Calu3 (cell line): ENCODE data around the gene TIRAP. TPM values are rescaled to one million over a fixed set of nuclear protein-coding genes. Genes with fewer than 3 reads are reported as not detected.

Experiments
- BruUV-seq: library from RNA; stranded (reverse); fragments of 400-500 nt; replicated peaks from 2 replicates; lab custom pipeline; 2021; lab: Mats Ljungman, UMichigan
- CTCF ChIA-PET: fragments of 300-600 bp; sonication (Branson Sonifier 250); formaldehyde crosslinking; loops from one replicate; lab custom pipeline; 2022; ENCODE audit warnings: antibody characterized with exemption; lab: Charles Lee
- DNase-seq: peaks from one replicate; pipeline ENCODE4 v3.0.0; 2022
- H3K27ac Mint-ChIP-seq: one replicate; pipeline ENCODE4 v1.8.0; 2022; ENCODE audit warnings: mixed read lengths; ENCODE audit not compliant: unreplicated experiment
- H3K27me3 Mint-ChIP-seq: one replicate; pipeline ENCODE4 v1.8.0; 2022; ENCODE audit warnings: mixed read lengths; ENCODE audit not compliant: unreplicated experiment
- H3K36me3 Mint-ChIP-seq: one replicate; pipeline ENCODE4 v1.8.0; 2022; ENCODE audit warnings: mild to moderate bottlenecking, moderate library complexity, mixed read lengths; ENCODE audit not compliant: insufficient read depth, unreplicated experiment
- H3K4me1 Mint-ChIP-seq: one replicate; pipeline ENCODE4 v1.8.0; 2022; ENCODE audit warnings: mild to moderate bottlenecking, low read depth, mixed read lengths; ENCODE audit not compliant: unreplicated experiment
- H3K4me3 Mint-ChIP-seq: one replicate; pipeline ENCODE4 v1.8.0; 2022; ENCODE audit warnings: mild to moderate bottlenecking, low read depth, moderate library complexity, mixed read lengths; ENCODE audit not compliant: unreplicated experiment
- H3K9me3 Mint-ChIP-seq: one replicate; pipeline ENCODE4 v1.8.0; 2022; ENCODE audit warnings: low read depth, mixed read lengths; ENCODE audit not compliant: unreplicated experiment
- intact Hi-C: fragments of 100-400 bp; cut with micrococcal nuclease; formaldehyde crosslinking; loops from one replicate; pipeline ENCODE4 v1.10.0; 2022; ENCODE audit not compliant: unreplicated experiment
- total RNA-seq: library from RNA; stranded (reverse); gene quantifications from 2 replicates; pipeline ENCODE4 v1.2.3, GENCODE V29; 2022
- TF ChIP-seq, protein P1 (sequence below): fragments of 200-600 bp; IDR thresholded peaks from one replicate; pipeline ENCODE4 v1.8.0; 2022; ENCODE audit warnings: antibody characterized with exemption; ENCODE audit not compliant: unreplicated experiment

Gene TIRAP
- total RNA-seq, 1 experiment from 2014 or later = 8.1 TPM

DNA sequence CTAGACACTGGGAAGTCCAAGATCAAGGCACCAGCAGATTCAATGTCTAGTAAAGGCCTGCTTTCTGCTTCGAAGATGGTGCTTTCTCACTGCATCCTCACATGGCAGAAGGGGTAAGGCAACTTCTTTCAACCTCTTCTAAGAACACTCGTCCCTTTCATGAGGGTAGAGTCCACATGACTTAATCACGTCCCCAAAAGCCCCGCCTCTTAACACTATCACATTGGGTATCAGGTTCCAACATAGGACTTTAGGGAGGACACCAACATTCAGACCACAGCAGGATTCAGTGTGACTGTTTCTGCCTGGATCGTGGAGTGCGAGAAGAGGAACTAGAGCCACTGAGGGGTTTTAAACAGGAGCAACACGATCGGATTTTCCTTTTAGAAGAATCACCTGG, 3.7 kb upstream of the TIRAP start:
- Mint-ChIP-seq H3K9me3 (no peaks in the 10 kb centered on the region), H3K4me3 (no peak overlapping the region), H3K27me3 (no peaks in the 10 kb centered on the region), H3K4me1 (no peaks in the 10 kb centered on the region), H3K36me3 (peaks cover 40% of the 10 kb centered on the region), H3K27ac (peak overlapping the region; percentile 19)
- intact Hi-C loops = no loop called here
- BruUV-seq = no TSS peak
- CTCF ChIA-PET = no interaction called here
- TF ChIP-seq, protein P1, sequence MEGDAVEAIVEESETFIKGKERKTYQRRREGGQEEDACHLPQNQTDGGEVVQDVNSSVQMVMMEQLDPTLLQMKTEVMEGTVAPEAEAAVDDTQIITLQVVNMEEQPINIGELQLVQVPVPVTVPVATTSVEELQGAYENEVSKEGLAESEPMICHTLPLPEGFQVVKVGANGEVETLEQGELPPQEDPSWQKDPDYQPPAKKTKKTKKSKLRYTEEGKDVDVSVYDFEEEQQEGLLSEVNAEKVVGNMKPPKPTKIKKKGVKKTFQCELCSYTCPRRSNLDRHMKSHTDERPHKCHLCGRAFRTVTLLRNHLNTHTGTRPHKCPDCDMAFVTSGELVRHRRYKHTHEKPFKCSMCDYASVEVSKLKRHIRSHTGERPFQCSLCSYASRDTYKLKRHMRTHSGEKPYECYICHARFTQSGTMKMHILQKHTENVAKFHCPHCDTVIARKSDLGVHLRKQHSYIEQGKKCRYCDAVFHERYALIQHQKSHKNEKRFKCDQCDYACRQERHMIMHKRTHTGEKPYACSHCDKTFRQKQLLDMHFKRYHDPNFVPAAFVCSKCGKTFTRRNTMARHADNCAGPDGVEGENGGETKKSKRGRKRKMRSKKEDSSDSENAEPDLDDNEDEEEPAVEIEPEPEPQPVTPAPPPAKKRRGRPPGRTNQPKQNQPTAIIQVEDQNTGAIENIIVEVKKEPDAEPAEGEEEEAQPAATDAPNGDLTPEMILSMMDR = no peak
- no peak for DNase-seq

GRCh38 chr11:126280595-126280994, 2.3 kb upstream of the TIRAP start:
- intact Hi-C loops = no loop called here
- CTCF ChIA-PET = interaction anchor here (0.6 kb wide), 1 partner anchor 20 kb away, joined by 3 read pairs; no protein-coding TSS in a partner anchor
- Mint-ChIP-seq H3K4me3 (no peak overlapping the region), H3K27ac (no peak overlapping the region), H3K9me3 (no peaks in the 10 kb centered on the region), H3K27me3 (no peaks in the 10 kb centered on the region), H3K36me3 (peaks cover 30% of the 10 kb centered on the region), H3K4me1 (peaks cover 8% of the 10 kb centered on the region)
- DNase-seq = no peak
- no TSS peak for BruUV-seq
- TF ChIP-seq, protein P1 = no peak

GRCh38 chr11:126281245-126281644, 1.6 kb upstream of the TIRAP start:
- intact Hi-C loops = no loop called here
- DNase-seq = no peak
- Mint-ChIP-seq H3K4me3 (peak overlapping the region; percentile 79), H3K36me3 (peaks cover 24% of the 10 kb centered on the region), H3K27me3 (no peaks in the 10 kb centered on the region), H3K4me1 (peaks cover 8% of the 10 kb centered on the region), H3K9me3 (no peaks in the 10 kb centered on the region), H3K27ac (no peak overlapping the region)
- TF ChIP-seq, protein P1 = no peak
- no TSS peak for BruUV-seq
- CTCF ChIA-PET = no interaction called here

- H3K4me1 Mint-ChIP-seq = peaks cover 8% of the 10 kb centered on the region
- no peak for DNase-seq
- no TSS peak for BruUV-seq
- no peaks in the 10 kb centered on the region for H3K9me3 Mint-ChIP-seq
- TF ChIP-seq, protein P1 = no peak
- H3K27ac Mint-ChIP-seq = no peak overlapping the region
- CTCF ChIA-PET = no interaction called here
- H3K36me3 Mint-ChIP-seq = peaks cover 24% of the 10 kb centered on the region
- peak overlapping the region; percentile 79 for H3K4me3 Mint-ChIP-seq
- intact Hi-C loops = no loop called here
- no peaks in the 10 kb centered on the region for H3K27me3 Mint-ChIP-seq
Observed at GRCh38 chr11:126281666-126282175, 1.2 kb upstream of the TIRAP start.
